HEK293T (cell line): ENCODE results near the gene GABRB3.

Experiments
- BHLHE40 ChIP-seq: fragments of 450-650 bp; IDR thresholded peaks from 2 replicates; pipeline ENCODE4 v1.6.1; 2016; ENCODE audit warnings: mild to moderate bottlenecking, moderate library complexity, borderline replicate concordance
- CTBP1 ChIP-seq: fragments of 450-650 bp; IDR thresholded peaks from 2 replicates; pipeline ENCODE4 v1.6.1; 2016; ENCODE audit warnings: borderline replicate concordance
- ELF4 ChIP-seq: fragments of 450-650 bp; IDR thresholded peaks from 2 replicates; pipeline ENCODE4 v1.6.1; 2017; ENCODE audit warnings: antibody characterized with exemption
- FOXA1 ChIP-seq: fragments of 450-650 bp; IDR thresholded peaks from 2 replicates; pipeline ENCODE4 v1.6.1; 2016; ENCODE audit warnings: mild to moderate bottlenecking
- FOXK2 ChIP-seq: fragments of 450-650 bp; IDR thresholded peaks from 2 replicates; pipeline ENCODE4 v1.6.1; 2016; ENCODE audit warnings: mild to moderate bottlenecking
- FOXM1 ChIP-seq: fragments of 450-650 bp; IDR thresholded peaks from 2 replicates; pipeline ENCODE4 v1.6.1; 2017; ENCODE audit warnings: mild to moderate bottlenecking, borderline replicate concordance
- L3MBTL2 ChIP-seq: fragments of 450-650 bp; conservative IDR thresholded peaks from 2 replicates; pipeline ENCODE4 v1.6.1; 2016; ENCODE audit warnings: mild to moderate bottlenecking
- LEF1 ChIP-seq: fragments of 450-650 bp; IDR thresholded peaks from 2 replicates; pipeline ENCODE4 v1.6.1; 2017; ENCODE audit warnings: mild to moderate bottlenecking, borderline replicate concordance
- NFRKB ChIP-seq: fragments of 450-650 bp; IDR thresholded peaks from 2 replicates; pipeline ENCODE4 v1.6.1; 2016; ENCODE audit warnings: mild to moderate bottlenecking, moderate library complexity
- PKNOX1 ChIP-seq: fragments of 450-650 bp; IDR thresholded peaks from 2 replicates; pipeline ENCODE4 v1.6.1; 2016
- SP1 ChIP-seq: fragments of 450-650 bp; IDR thresholded peaks from 2 replicates; pipeline ENCODE4 v1.6.1; 2017
- TARDBP ChIP-seq: fragments of 450-650 bp; IDR thresholded peaks from 2 replicates; pipeline ENCODE4 v1.6.1; 2016

GRCh38 chr15:26736502-26737248 lies 36.2 kb downstream of the GABRB3 start:
- no peak for TF ChIP-seq FOXA1
- TF ChIP-seq LEF1 = no peak
- no peak for TF ChIP-seq FOXK2
- TF ChIP-seq NFRKB = no peak
- TF ChIP-seq TARDBP = no peak
- TF ChIP-seq L3MBTL2 = no peak
- TF ChIP-seq FOXM1 = no peak
- no peak for TF ChIP-seq BHLHE40
- TF ChIP-seq PKNOX1 = no peak
- TF ChIP-seq CTBP1 = no peak
- no peak for TF ChIP-seq SP1
- no peak for TF ChIP-seq ELF4
